Spinal cord (tissue), 10 donors: ENCODE data around the gene OR1M1. TPM values are rescaled to one million over a fixed set of nuclear protein-coding genes. Genes with fewer than 3 reads are reported as not detected.
"Not testable (repeated sequence)": the region's sequence is repeated elsewhere in the genome, so short reads cannot be mapped to it uniquely, and the experiment has no call there.

ENCODE experiments used
- DNase-seq, 6 donors: peaks; one replicate each; pipeline versions ENCODE4 v3.0.0 to v3.0.0-alpha.2; 2013 to 2015; ENCODE audit warnings: low spot score in 6 of 6, low read depth in 4 of 6
- H3K27ac ChIP-seq: one replicate; pipeline ENCODE4 v1.5.1; 2013; ENCODE audit warnings: low read depth, low read length, control low read depth
- H3K27me3 ChIP-seq: one replicate; pipeline ENCODE4 v1.6.1; 2013; ENCODE audit warnings: low read length; ENCODE audit not compliant: control insufficient read depth, insufficient read depth
- H3K36me3 ChIP-seq: one replicate; pipeline ENCODE4 v1.6.1; 2013; ENCODE audit warnings: low read length; ENCODE audit not compliant: control insufficient read depth, insufficient read depth
- H3K4me1 ChIP-seq: one replicate; pipeline ENCODE4 v1.6.1; 2013; ENCODE audit warnings: low read length; ENCODE audit not compliant: control insufficient read depth, insufficient read depth
- H3K4me3 ChIP-seq: one replicate; pipeline ENCODE4 v1.5.1; 2013; ENCODE audit warnings: low read depth, low read length, control low read depth
- H3K9me3 ChIP-seq: one replicate; pipeline ENCODE4 v1.6.1; 2013; ENCODE audit warnings: low read length; ENCODE audit not compliant: control insufficient read depth, insufficient read depth
- WGBS: methylation state at CpG from one replicate; pipeline ENCODE4 v1.1.5; 2013; ENCODE audit warnings: missing lambda C conversion rate; ENCODE audit not compliant: insufficient coverage; 5-methylcytosine and 5-hydroxymethylcytosine counted together
- long read RNA-seq, 4 donors: transcript quantifications; one replicate each; lab custom pipeline, GENCODE V29; 2026
- polyA plus RNA-seq, 2 donors: library from polyadenylated mRNA; unstranded; fragments of 120-200 nt; gene quantifications; one replicate each; pipeline ENCODE4 v1.2.1, GENCODE V29; 2013; ENCODE audit not compliant: insufficient read length in 2 of 2
- total RNA-seq, 2 donors: library from RNA; depleted of rRNA in 1 of 2; stranded (reverse); fragments of 120-200 nt in 1 of 2; fragments of >200 nt in 1 of 2; gene quantifications; one replicate each; pipeline versions ENCODE4 v1.2.3 to v1.2.4, GENCODE V29; 2013 to 2014
- donor health status: healthy.

The OR1M1 gene
- total RNA-seq: not detected
- under 1 TPM in 1 of 2 donors, not detected in 1; 0.06 TPM for polyA plus RNA-seq
- long read RNA-seq, donor 1: 0 reads
- long read RNA-seq, donor 2: 0 reads
- long read RNA-seq, donor 3: 0 reads
- long read RNA-seq, donor 4: 0 reads

GRCh38 chr19:9086761-9087160, at the start of gene OR1M1:
TSS of gene OR1M1 (plus strand) at chr19:9087061. CDS start at chr19:9093245, 6,184 bp downstream.
- H3K36me3 ChIP-seq: no peaks in the 10 kb centered on the region
- H3K9me3 ChIP-seq: no peaks in the 10 kb centered on the region
- DNase-seq: no peak
- H3K4me3 ChIP-seq: no peak within 1 kb of the TSS
- WGBS: no CpG with 5 or more reads among the region's 2 CpGs
- H3K27me3 ChIP-seq: no peaks in the 10 kb centered on the region
- H3K27ac ChIP-seq: no peak within 1 kb of the TSS
- H3K4me1 ChIP-seq: no peaks in the 10 kb centered on the region

GRCh38 chr19:9037400-9038062, 49.3 kb upstream of the OR1M1 start:
- no peak for DNase-seq
- H3K9me3 ChIP-seq: no peaks in the 10 kb centered on the region
- 94% methylated on average over 6 of the region's 8 CpGs for WGBS
- no peak overlapping the region for H3K4me3 ChIP-seq
- no peaks in the 10 kb centered on the region for H3K36me3 ChIP-seq
- H3K27ac ChIP-seq: no peak overlapping the region
- no peaks in the 10 kb centered on the region for H3K4me1 ChIP-seq
- no peaks in the 10 kb centered on the region for H3K27me3 ChIP-seq

- H3K4me3 ChIP-seq: no peak overlapping the region
- WGBS: 87% methylated on average over 3 of the region's 5 CpGs
Observed at GRCh38 chr19:9039728-9040127, 47.1 kb upstream of the OR1M1 start.

GRCh38 chr19:9040131-9040530, 46.7 kb upstream of the OR1M1 start:
- DNase-seq: no peak
- Histone ChIP-seq H3K4me3 (no peak overlapping the region), H3K27me3 (no peaks in the 10 kb centered on the region), H3K36me3 (no peaks in the 10 kb centered on the region), H3K27ac (no peak overlapping the region), H3K4me1 (no peaks in the 10 kb centered on the region), H3K9me3 (no peaks in the 10 kb centered on the region)
- WGBS: 69% methylated on average over 7 of the region's 9 CpGs

More at GRCh38 chr19:9039728-9040127, 47.1 kb upstream of the OR1M1 start:
- Histone ChIP-seq H3K36me3 (no peaks in the 10 kb centered on the region), H3K27me3 (no peaks in the 10 kb centered on the region), H3K4me1 (no peaks in the 10 kb centered on the region), H3K27ac (no peak overlapping the region), H3K9me3 (no peaks in the 10 kb centered on the region)
- DNase-seq: no peak

GRCh38 chr19:9041023-9041422, 45.8 kb upstream of the OR1M1 start:
- no peak overlapping the region for H3K27ac ChIP-seq
- no peaks in the 10 kb centered on the region for H3K4me1 ChIP-seq
- H3K9me3 ChIP-seq: no peaks in the 10 kb centered on the region
- WGBS: 91% methylated on average over 4 of the region's 8 CpGs
- no peaks in the 10 kb centered on the region for H3K36me3 ChIP-seq
- no peaks in the 10 kb centered on the region for H3K27me3 ChIP-seq
- no peak for DNase-seq
- no peak overlapping the region for H3K4me3 ChIP-seq

GRCh38 chr19:9043524-9043923, 43.3 kb upstream of the OR1M1 start:
- Histone ChIP-seq H3K27me3 (no peaks in the 10 kb centered on the region), H3K9me3 (no peaks in the 10 kb centered on the region), H3K27ac (no peak overlapping the region), H3K4me3 (no peak overlapping the region), H3K4me1 (no peaks in the 10 kb centered on the region), H3K36me3 (no peaks in the 10 kb centered on the region)
- DNase-seq: no peak
- WGBS: 94% methylated on average over 2 of the region's 5 CpGs

GRCh38 chr19:9044449-9044848, 42.4 kb upstream of the OR1M1 start:
- Histone ChIP-seq H3K9me3 (no peaks in the 10 kb centered on the region), H3K4me3 (no peak overlapping the region), H3K36me3 (no peaks in the 10 kb centered on the region), H3K27me3 (no peaks in the 10 kb centered on the region), H3K27ac (no peak overlapping the region), H3K4me1 (no peaks in the 10 kb centered on the region)
- no peak for DNase-seq
- WGBS: 100% methylated on average over 1 of the region's 3 CpGs

- no peak for DNase-seq
- no peak overlapping the region for H3K27ac ChIP-seq
- no peaks in the 10 kb centered on the region for H3K36me3 ChIP-seq
- no peaks in the 10 kb centered on the region for H3K27me3 ChIP-seq
- no peaks in the 10 kb centered on the region for H3K4me1 ChIP-seq
- 71% methylated on average over 3 of the region's 4 CpGs for WGBS
- H3K9me3 ChIP-seq: no peaks in the 10 kb centered on the region
- H3K4me3 ChIP-seq: no peak overlapping the region
Observed at GRCh38 chr19:9046694-9047093, 40.2 kb upstream of the OR1M1 start.

- no peaks in the 10 kb centered on the region for H3K36me3 ChIP-seq
- no peaks in the 10 kb centered on the region for H3K27me3 ChIP-seq
- no peak overlapping the region for H3K4me3 ChIP-seq
- 75% methylated on average over 2 of the region's 4 CpGs for WGBS
- H3K27ac ChIP-seq: no peak overlapping the region
- H3K9me3 ChIP-seq: no peaks in the 10 kb centered on the region
- DNase-seq: no peak
- H3K4me1 ChIP-seq: no peaks in the 10 kb centered on the region
Observed at GRCh38 chr19:9052894-9053293, 34.0 kb upstream of the OR1M1 start.

GRCh38 chr19:9053674-9054073, 33.2 kb upstream of the OR1M1 start:
- DNase-seq, H3K27me3 ChIP-seq, H3K4me1 ChIP-seq, H3K36me3 ChIP-seq, H3K4me3 ChIP-seq, H3K9me3 ChIP-seq, H3K27ac ChIP-seq: not testable (repeated sequence)
- WGBS: 100% methylated on average over 1 of the region's 6 CpGs
